UCSD-AML1 (cell line): ENCODE data around the gene HMGN3.
"Not testable (repeated sequence)": the region's sequence is repeated elsewhere in the genome, so short reads cannot be mapped to it uniquely, and the experiment has no call there.

Source experiments
- DNase-seq: peaks from one replicate; lab custom pipeline; 2025; ENCODE audit not compliant: unreplicated experiment; lab: John Stamatoyannopoulos, UW

The HMGN3 gene

GRCh38 chr6:79234150-79235022, at the start of gene HMGN3:
HMGN3 (minus strand) TSS chr6:79234682.
- DNase-seq, result peak; percentile 94

DNA sequence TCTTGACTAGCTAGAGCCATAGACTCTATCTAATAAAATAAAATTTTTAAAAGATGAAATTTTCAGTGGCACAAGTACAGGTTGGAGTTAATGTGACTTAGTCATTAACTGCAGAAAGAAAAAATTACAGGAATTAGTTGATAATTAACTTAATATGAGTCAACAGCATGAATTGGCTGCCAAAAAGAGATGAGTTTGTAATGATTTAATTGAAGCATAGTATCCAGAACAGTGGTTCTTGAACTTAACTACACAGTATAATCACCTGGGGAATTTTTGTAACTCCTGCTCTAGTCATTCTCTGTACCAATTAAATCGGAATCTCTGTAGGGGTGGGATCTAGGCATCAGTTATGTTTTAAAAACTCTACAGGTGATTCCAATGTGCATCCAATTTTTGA, 46.3 kb upstream of the HMGN3 start:
- no peak for DNase-seq

GRCh38 chr6:79277109-79277508, 42.6 kb upstream of the HMGN3 start:
- no peak for DNase-seq

- no peak for DNase-seq
Measured at GRCh38 chr6:79269877-79270276, 35.4 kb upstream of the HMGN3 start.

DNA sequence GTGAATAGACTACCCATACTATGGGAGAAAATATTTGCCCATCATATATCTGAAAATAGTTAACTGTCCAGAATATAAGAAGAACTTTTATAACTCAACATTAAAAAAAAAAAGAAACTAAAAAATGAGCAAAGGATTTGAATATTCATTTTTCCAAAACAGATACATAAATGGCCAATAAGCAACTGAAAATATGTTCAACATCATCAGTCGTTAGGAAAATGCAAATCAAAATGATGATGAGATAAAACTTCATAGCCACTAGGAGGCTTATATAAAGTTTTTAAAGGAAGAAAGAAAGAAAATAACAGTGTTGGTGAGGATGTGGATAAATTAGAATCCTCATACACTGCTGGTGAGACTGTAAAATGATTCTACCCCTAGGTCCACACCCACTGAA, 32.6 kb upstream of the HMGN3 start:
- no peak for DNase-seq

GRCh38 chr6:79266051-79266450, 31.6 kb upstream of the HMGN3 start:
- DNase-seq, result no peak

DNA sequence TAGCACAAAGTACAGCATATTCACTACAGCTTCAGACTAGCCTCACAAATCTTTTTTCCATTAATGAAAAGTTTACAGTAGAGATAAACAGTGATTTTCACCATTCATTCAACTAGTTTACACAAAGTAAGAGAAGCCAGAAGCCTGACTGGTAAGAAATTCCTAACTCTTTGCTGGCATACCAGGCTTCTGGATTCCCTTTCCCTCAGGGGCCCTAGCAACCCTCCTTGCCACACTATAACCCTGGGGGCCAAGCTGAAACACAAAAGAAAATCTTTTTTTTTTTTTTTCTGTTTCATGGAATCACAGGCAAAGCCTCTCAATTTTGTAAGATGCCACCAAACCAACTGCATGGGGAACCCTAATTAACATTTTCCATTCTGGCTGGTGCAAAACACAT, 28.9 kb upstream of the HMGN3 start:
- no peak for DNase-seq

DNA sequence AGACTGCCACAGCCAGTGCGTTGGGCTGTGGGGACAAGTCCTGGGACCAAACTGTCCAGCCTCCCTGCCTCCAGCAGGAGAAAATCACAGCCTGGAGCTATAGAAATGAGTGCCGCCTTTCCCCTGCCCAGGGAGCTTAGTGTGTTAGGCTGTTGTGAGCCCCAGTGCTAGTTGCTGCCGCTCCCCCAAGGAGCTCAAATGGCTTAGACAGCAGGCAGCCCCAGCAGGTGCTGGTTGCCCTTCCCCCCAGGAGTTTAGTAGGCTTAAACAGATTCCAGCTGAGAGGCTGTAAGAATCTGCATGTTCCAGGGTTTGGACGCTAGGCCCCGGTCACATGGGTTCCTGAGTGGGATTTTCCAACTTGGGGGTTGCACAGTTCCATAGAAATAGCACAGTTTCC, 27.2 kb upstream of the HMGN3 start:
- no peak for DNase-seq

GRCh38 chr6:79260772-79261171, 26.3 kb upstream of the HMGN3 start:
- DNase-seq, result no peak

GRCh38 chr6:79257381-79258205, 23.1 kb upstream of the HMGN3 start:
- DNase-seq, result no peak

DNA sequence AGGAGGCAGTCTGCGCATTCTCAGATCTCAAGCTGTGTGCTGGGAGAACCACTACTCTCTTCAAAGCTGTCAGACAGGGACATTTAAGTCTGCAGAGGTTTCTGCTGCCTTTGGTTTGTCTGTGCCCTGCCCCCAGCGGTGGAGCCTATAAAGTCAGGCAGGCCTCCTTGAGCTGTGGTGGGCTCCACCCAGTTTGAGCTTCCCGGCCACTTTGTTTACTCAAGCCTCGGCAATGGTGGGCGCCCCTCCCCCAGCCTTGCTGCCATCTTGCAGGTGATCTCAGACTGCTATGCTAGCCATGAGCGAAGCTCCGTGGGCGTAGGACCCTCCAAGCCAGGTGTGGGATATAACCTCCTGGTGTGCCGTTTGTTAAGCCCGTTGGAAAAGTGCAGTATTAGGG, 22.3 kb upstream of the HMGN3 start:
- DNase-seq, result not testable (repeated sequence)

- not testable (repeated sequence) for DNase-seq
Measured at GRCh38 chr6:79255086-79255485, 20.6 kb upstream of the HMGN3 start.

- no peak for DNase-seq
Measured at GRCh38 chr6:79250559-79250958, 16.1 kb upstream of the HMGN3 start.

GRCh38 chr6:79250107-79250514, 15.6 kb upstream of the HMGN3 start:
- DNase-seq, result no peak

- DNase-seq, result no peak
Measured at GRCh38 chr6:79249136-79249535, 14.7 kb upstream of the HMGN3 start.

- no peak for DNase-seq
Measured at GRCh38 chr6:79246891-79247290, 12.4 kb upstream of the HMGN3 start.

DNA sequence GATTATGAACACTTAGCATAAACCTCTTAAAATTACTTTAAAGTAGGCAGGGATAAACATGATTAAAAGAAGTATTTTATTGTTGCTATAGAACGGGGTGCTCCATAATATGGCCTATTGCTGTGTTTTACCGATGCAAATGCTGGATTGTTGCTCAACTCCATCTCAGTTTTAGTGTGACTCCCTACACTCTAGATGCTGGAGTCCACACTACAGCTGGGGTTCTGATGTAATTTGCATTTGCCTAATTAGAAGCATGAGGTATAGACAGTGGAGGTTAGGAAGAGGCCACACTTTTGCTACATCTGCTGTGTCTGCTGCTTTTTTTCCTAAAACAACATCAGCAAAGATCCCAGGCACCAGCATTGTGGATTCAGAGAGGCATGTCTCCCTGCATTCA, 6.7 kb upstream of the HMGN3 start:
- no peak for DNase-seq

- no peak for DNase-seq
Measured at GRCh38 chr6:79240509-79240908, 6.0 kb upstream of the HMGN3 start.

- no peak for DNase-seq
Measured at GRCh38 chr6:79239536-79240168, 5.2 kb upstream of the HMGN3 start.

DNA sequence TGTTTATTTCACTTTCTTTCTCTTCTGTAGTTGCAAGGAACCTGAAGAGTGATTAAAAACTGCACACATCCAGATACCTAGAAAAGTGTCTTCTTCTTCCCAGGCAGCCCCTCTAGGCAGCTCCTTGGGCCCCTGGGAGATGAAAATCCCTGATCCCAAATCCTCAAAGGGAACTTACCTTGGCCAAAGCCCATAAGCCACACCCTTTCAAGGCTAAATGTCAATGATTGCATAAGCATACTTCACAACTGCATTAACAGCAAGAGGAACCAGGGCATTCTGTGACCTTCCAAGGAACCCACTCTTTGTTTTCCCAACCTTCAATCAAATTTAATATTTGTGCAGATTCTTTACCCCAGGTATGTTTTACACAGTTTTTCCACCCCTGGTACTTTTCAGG, 4.4 kb upstream of the HMGN3 start:
- no peak for DNase-seq

- DNase-seq, result no peak
Measured at GRCh38 chr6:79236711-79237110, 2.2 kb upstream of the HMGN3 start.
